ENCODE data around the gene CNTNAP2.
"Not testable (repeated sequence)": the region's sequence is repeated elsewhere in the genome, so short reads cannot be mapped to it uniquely, and the experiment has no call there.

CNTNAP2 gene

DNA sequence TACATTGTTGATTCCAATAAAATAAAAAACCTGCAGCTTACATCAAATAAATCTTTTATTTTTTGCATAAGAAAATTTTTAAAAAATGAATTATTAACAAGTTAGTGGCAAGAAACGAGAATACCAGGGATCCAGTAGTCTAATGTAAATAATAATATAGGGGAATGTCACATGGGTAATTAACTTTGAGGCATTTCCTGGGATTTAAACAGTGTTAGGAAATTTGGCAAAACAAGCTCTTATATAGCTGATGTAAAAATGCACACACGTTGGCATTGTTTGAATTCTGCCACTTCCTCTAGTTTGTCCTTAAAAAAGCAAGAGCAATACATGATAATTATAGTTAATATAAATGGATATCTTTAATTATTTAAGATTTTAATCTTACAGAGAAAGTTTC is 768.6 kb downstream of the CNTNAP2 start:
- TF ChIP-seq, protein P1, sequence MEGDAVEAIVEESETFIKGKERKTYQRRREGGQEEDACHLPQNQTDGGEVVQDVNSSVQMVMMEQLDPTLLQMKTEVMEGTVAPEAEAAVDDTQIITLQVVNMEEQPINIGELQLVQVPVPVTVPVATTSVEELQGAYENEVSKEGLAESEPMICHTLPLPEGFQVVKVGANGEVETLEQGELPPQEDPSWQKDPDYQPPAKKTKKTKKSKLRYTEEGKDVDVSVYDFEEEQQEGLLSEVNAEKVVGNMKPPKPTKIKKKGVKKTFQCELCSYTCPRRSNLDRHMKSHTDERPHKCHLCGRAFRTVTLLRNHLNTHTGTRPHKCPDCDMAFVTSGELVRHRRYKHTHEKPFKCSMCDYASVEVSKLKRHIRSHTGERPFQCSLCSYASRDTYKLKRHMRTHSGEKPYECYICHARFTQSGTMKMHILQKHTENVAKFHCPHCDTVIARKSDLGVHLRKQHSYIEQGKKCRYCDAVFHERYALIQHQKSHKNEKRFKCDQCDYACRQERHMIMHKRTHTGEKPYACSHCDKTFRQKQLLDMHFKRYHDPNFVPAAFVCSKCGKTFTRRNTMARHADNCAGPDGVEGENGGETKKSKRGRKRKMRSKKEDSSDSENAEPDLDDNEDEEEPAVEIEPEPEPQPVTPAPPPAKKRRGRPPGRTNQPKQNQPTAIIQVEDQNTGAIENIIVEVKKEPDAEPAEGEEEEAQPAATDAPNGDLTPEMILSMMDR (IDR thresholded peaks at IDR 0.05; ENCODE audit: low read depth, low read length), result no peak
- no peaks in the 10 kb centered on the region for H3K9me3 ChIP-seq
- H3K4me1 ChIP-seq, result no peaks in the 10 kb centered on the region
- H3K27me3 ChIP-seq, result no peaks in the 10 kb centered on the region
- H3K4me3 ChIP-seq (ENCODE audit: low read depth, low read length), result no peak overlapping the region
- no peaks in the 10 kb centered on the region for H3K36me3 ChIP-seq
- DNase-seq, result no peak

DNA sequence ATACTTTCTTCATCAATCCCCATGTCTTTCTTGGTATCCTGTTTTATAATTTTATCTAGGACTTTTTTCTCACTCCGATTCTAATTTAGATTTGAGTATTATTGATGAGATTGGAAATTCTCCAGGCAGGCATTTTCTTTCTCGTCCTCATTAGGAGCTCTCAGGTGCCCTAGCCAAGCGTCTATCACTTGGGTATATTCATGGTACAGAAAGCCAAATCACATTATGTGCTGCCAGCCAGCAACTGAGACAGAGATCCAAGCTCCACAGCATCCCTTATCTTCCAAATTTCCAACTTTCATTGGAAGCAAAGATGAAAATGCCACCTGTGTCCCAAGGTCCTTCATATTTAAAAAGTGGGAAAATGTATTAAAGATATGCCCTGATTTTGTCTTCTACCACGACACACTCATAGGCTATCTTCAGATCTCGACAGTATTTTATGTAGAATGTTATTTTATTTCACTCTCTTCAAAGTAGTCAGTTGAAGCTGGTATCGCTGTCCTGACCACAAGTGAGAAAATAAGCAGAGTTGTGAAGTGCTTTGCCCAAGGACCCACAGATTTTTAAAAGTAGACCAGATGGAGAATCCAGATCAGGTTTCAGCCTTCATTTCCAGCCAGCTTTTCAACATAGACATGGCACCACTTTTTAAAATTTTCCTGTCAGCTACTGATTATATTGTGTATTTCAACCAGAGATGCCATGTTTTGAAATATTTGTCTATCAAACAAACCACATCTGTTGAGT is 773.4 kb downstream of the CNTNAP2 start:
- no peaks in the 10 kb centered on the region for H3K4me1 ChIP-seq
- H3K4me3 ChIP-seq (ENCODE audit: low read depth, low read length), result no peak overlapping the region
- DNase-seq, result no peak
- no peaks in the 10 kb centered on the region for H3K36me3 ChIP-seq
- TF ChIP-seq, protein P1 (IDR thresholded peaks at IDR 0.05; ENCODE audit: low read depth, low read length), result no peak
- H3K9me3 ChIP-seq, result no peaks in the 10 kb centered on the region
- no peaks in the 10 kb centered on the region for H3K27me3 ChIP-seq

DNA sequence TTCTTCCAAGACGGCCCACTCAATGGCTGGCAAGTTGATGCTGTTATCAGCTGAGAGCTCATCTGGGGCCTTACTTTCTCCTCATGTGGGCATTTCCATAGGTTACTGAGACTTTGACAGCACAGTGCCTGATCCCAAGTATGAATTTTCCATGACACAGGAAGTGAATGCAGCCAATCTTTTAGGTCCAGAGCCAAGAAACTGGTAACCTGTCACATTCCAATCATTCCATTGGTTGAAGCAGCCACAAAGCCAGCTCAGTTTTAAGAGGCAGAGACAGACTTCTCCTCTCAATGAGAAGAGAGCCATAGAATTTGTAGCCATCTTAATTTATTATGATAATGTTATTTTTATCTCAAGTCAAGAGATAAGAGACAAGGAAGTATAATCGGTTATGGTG is 775.5 kb downstream of the CNTNAP2 start:
- TF ChIP-seq, protein P1 (IDR thresholded peaks at IDR 0.05; ENCODE audit: low read depth, low read length), result no peak
- Histone ChIP-seq H3K36me3 (no peaks in the 10 kb centered on the region), H3K9me3 (no peaks in the 10 kb centered on the region), H3K27me3 (no peaks in the 10 kb centered on the region), H3K4me3 (ENCODE audit: low read depth, low read length) (no peak overlapping the region), H3K4me1 (no peaks in the 10 kb centered on the region; the same call in 1 of the 2 replicates)
- DNase-seq, result no peak

DNA sequence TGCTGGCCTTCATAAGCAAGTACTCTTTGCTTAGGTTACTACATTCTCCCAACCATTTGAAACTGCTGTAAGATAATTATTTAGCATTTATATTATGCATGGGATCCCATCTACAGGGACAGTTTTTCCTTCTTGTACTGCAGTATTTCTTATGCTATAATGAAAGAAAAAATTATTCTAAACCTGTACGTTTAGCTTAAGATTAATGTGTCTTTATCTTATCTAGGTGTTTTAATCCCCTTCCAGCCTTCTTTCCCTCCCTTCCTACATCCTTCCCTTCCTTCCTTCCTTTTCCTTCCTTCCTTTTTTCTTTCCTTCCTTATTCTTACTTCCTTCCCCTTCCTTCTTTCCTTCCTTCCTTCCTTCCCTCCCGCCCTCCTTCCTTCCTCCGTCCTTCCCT is 778.3 kb downstream of the CNTNAP2 start:
- H3K36me3 ChIP-seq, result no peaks in the 10 kb centered on the region
- no peak overlapping the region for H3K4me3 ChIP-seq (ENCODE audit: low read depth, low read length)
- DNase-seq, result no peak

DNA sequence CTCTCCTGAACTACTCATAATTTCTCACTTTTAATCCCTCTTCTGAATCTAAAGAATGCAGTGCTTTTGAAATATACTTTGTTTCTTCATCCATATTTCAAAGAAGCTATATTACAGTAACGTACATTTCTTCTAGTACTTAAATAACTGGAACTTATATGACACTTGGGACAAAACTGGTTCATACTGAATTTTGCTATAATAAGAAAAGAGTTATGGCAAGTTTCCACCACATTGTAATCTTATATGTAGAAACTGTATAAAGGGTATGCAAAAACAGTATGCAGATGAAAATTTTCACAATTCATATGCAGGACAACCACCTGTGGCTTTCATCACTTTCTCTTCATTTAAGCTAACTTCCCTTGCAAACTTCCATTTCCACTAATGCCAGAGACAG is 785.7 kb downstream of the CNTNAP2 start:
- TF ChIP-seq, protein P1 (IDR thresholded peaks at IDR 0.05; ENCODE audit: low read depth, low read length), result no peak

More for the DNA sequence above, 778.3 kb downstream of the CNTNAP2 start:
- TF ChIP-seq, protein P1 (IDR thresholded peaks at IDR 0.05; ENCODE audit: low read depth, low read length), result no peak
- H3K27me3 ChIP-seq, result no peaks in the 10 kb centered on the region
- H3K4me1 ChIP-seq, result no peaks in the 10 kb centered on the region; the same call in 1 of the 2 replicates
- H3K9me3 ChIP-seq, result no peaks in the 10 kb centered on the region

DNA sequence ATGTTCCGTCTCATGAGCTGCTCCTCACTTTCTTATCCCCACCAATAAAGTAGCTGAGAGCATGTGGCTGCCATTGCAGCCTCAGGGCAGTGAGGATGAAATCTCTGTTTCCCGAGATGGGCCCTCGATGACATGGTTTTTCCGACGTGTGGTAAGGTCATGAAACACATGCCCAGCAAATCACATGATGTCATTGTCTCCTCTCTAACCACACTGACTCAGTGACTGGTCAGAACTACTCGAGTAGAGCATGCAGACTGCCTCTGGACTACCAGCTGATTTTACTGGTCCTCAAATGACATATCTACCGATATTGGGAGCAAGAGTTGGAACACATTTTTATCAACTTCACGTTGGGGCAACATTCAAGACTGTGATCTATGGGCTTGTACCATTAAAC is 786.1 kb downstream of the CNTNAP2 start:
- no peaks in the 10 kb centered on the region for H3K27me3 ChIP-seq
- no peaks in the 10 kb centered on the region for H3K4me1 ChIP-seq
- no peak for DNase-seq
- no peaks in the 10 kb centered on the region for H3K36me3 ChIP-seq
- no peak overlapping the region for H3K4me3 ChIP-seq (ENCODE audit: low read depth, low read length)
- TF ChIP-seq, protein P1 (IDR thresholded peaks at IDR 0.05; ENCODE audit: low read depth, low read length), result no peak
- H3K9me3 ChIP-seq, result no peaks in the 10 kb centered on the region

More for the DNA sequence above, 785.7 kb downstream of the CNTNAP2 start:
- Histone ChIP-seq H3K9me3 (no peaks in the 10 kb centered on the region), H3K4me1 (no peaks in the 10 kb centered on the region), H3K4me3 (ENCODE audit: low read depth, low read length) (no peak overlapping the region), H3K27me3 (no peaks in the 10 kb centered on the region), H3K36me3 (no peaks in the 10 kb centered on the region)
- no peak for DNase-seq

DNA sequence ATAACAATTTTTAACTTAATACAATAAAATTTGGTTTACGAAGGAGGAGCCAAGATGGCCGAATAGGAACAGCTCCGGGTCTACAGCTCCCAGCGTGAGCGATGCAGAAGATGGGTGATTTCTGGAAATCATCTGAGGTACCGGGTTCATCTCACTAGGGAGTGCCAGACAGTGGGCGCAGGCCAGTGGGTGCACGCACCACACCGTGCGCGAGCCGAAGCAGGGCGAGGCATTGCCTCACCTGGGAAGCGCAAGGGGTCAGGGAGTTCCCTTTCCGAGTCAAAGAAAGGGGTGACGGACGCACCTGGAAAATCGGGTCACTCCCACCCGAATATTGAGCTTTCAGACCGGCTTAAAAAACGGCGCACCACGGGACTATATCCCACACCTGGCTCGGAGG is 789.1 kb downstream of the CNTNAP2 start:
- H3K9me3 ChIP-seq; DNase-seq; H3K4me1 ChIP-seq; H3K4me3 ChIP-seq (ENCODE audit: low read depth, low read length); H3K36me3 ChIP-seq; H3K27me3 ChIP-seq: not testable (repeated sequence)
